ENCODE data around the gene STAC.
"Not testable (repeated sequence)": the region's sequence is repeated elsewhere in the genome, so short reads cannot be mapped to it uniquely, and the experiment has no call there.

The STAC gene

GRCh38 chr3:36411587-36411986 is 31.3 kb downstream of the STAC start:
- no peak for DNase-seq (ENCODE audit: low read depth in 2 of 2, low spot score in 1 of 2)

GRCh38 chr3:36416599-36416998 is 36.3 kb downstream of the STAC start:
- no peak for DNase-seq (ENCODE audit: low read depth in 2 of 2, low spot score in 1 of 2)

- no peak for DNase-seq (ENCODE audit: low read depth in 2 of 2, low spot score in 1 of 2)
These were observed 36.9 kb downstream of the STAC start for GRCh38 chr3:36417237-36417636.

- no peak for DNase-seq (ENCODE audit: low read depth in 2 of 2, low spot score in 1 of 2)
These were observed 38.0 kb downstream of the STAC start for GRCh38 chr3:36418296-36418695.

GRCh38 chr3:36428445-36428844 is 48.1 kb downstream of the STAC start:
- no peak for DNase-seq (ENCODE audit: low read depth in 2 of 2, low spot score in 1 of 2)

GRCh38 chr3:36429986-36430485 is 49.7 kb downstream of the STAC start:
- no peak for DNase-seq (ENCODE audit: low read depth in 2 of 2, low spot score in 1 of 2)

- DNase-seq (ENCODE audit: low read depth in 2 of 2, low spot score in 1 of 2) = no peak
These were observed 53.2 kb downstream of the STAC start for GRCh38 chr3:36433511-36433910.

- no peak for DNase-seq (ENCODE audit: low read depth in 2 of 2, low spot score in 1 of 2)
These were observed 54.6 kb downstream of the STAC start for GRCh38 chr3:36434687-36435426.

- no peak for DNase-seq (ENCODE audit: low read depth in 2 of 2, low spot score in 1 of 2)
These were observed 62.9 kb downstream of the STAC start for GRCh38 chr3:36443028-36443686.

- DNase-seq (ENCODE audit: low read depth in 2 of 2, low spot score in 1 of 2) = no peak
These were observed 64.6 kb downstream of the STAC start for GRCh38 chr3:36444909-36445308.

- DNase-seq (ENCODE audit: low read depth in 2 of 2, low spot score in 1 of 2) = no peak
These were observed 66.0 kb downstream of the STAC start for GRCh38 chr3:36446276-36446675.

- no peak for DNase-seq (ENCODE audit: low read depth in 2 of 2, low spot score in 1 of 2)
These were observed 66.8 kb downstream of the STAC start for GRCh38 chr3:36447061-36447460.

GRCh38 chr3:36451816-36452215 is 71.5 kb downstream of the STAC start:
- no peak for DNase-seq (ENCODE audit: low read depth in 2 of 2, low spot score in 1 of 2)

- DNase-seq (ENCODE audit: low read depth in 2 of 2, low spot score in 1 of 2) = not testable (repeated sequence)
These were observed 72.9 kb downstream of the STAC start for GRCh38 chr3:36453213-36453612.

- not testable (repeated sequence) for DNase-seq (ENCODE audit: low read depth in 2 of 2, low spot score in 1 of 2)
These were observed 73.6 kb downstream of the STAC start for GRCh38 chr3:36453896-36454295.

GRCh38 chr3:36455406-36455805 is 75.1 kb downstream of the STAC start:
- DNase-seq (ENCODE audit: low read depth in 2 of 2, low spot score in 1 of 2) = no peak

GRCh38 chr3:36456784-36457183 is 76.5 kb downstream of the STAC start:
- no peak for DNase-seq (ENCODE audit: low read depth in 2 of 2, low spot score in 1 of 2)

- no peak for DNase-seq (ENCODE audit: low read depth in 2 of 2, low spot score in 1 of 2)
These were observed 77.4 kb downstream of the STAC start for GRCh38 chr3:36457667-36458066.

- DNase-seq (ENCODE audit: low read depth in 2 of 2, low spot score in 1 of 2) = no peak
These were observed 78.9 kb downstream of the STAC start for GRCh38 chr3:36459177-36459576.

GRCh38 chr3:36461597-36461996 is 81.3 kb downstream of the STAC start:
- no peak for DNase-seq (ENCODE audit: low read depth in 2 of 2, low spot score in 1 of 2)

GRCh38 chr3:36472045-36472444 is 91.7 kb downstream of the STAC start:
- not testable (repeated sequence) for DNase-seq (ENCODE audit: low read depth in 2 of 2, low spot score in 1 of 2)

GRCh38 chr3:36475558-36475957 is 95.3 kb downstream of the STAC start:
- no peak for DNase-seq (ENCODE audit: low read depth in 2 of 2, low spot score in 1 of 2)

All from stimulated activated CD8-positive, alpha-beta memory T cell treated with anti-CD3 and anti-CD28 coated beads, Interleukin-4, amount 100 ng/mL, for 1 hour (primary cell).